ENCODE results near the gene APOBEC3C.
"Not testable (repeated sequence)": the region's sequence is repeated elsewhere in the genome, so short reads cannot be mapped to it uniquely, and the experiment has no call there.

APOBEC3C gene

GRCh38 chr22:39066442-39067276 is 52.6 kb downstream of the APOBEC3C start:
- DNase-seq, result not testable (repeated sequence)

GRCh38 chr22:39068033-39068785 is 54.2 kb downstream of the APOBEC3C start:
- no peak for DNase-seq

Measured in CD4-positive, alpha-beta T cell treated with Interleukin-17A for 1 hour (primary cell).